IPS DF 4.7 (cell line): Measurements from ENCODE around the gene ATP5F1D.

Experiments used
- DNase-seq: peaks from one replicate; pipeline ENCODE4 v3.0.0-alpha.2; 2013; ENCODE audit warnings: low spot score; ENCODE audit errors: extremely low read depth

Gene ATP5F1D

GRCh38 chr19:1232652-1233072 is 8.9 kb upstream of the ATP5F1D start:
- DNase-seq: no peak

GRCh38 chr19:1233115-1233667 is 8.4 kb upstream of the ATP5F1D start:
- DNase-seq: no peak

GRCh38 chr19:1234051-1234954 is 7.2 kb upstream of the ATP5F1D start:
- DNase-seq: no peak

GRCh38 chr19:1234955-1235380 is 6.6 kb upstream of the ATP5F1D start:
- no peak for DNase-seq

- DNase-seq: no peak
Measured at GRCh38 chr19:1235625-1236538, 5.7 kb upstream of the ATP5F1D start.

- no peak for DNase-seq
Measured at GRCh38 chr19:1236576-1236975, 5.0 kb upstream of the ATP5F1D start.

GRCh38 chr19:1237027-1237659 is 4.4 kb upstream of the ATP5F1D start:
- DNase-seq: no peak

- DNase-seq: no peak
Measured at GRCh38 chr19:1237754-1238368, 3.7 kb upstream of the ATP5F1D start, which contains the start of gene CBARP. CBARP (minus strand) TSS chr19:1238005; CDS start chr19:1236100, 1,905 bp downstream.

- no peak for DNase-seq
Measured at GRCh38 chr19:1238369-1239303, 2.9 kb upstream of the ATP5F1D start.

- no peak for DNase-seq
Measured at GRCh38 chr19:1239420-1239795, 2.1 kb upstream of the ATP5F1D start.

GRCh38 chr19:1239796-1240737 is 1.5 kb upstream of the ATP5F1D start:
- no peak for DNase-seq

GRCh38 chr19:1240925-1241324 is 626 bp upstream of the ATP5F1D start:
- no peak for DNase-seq

- DNase-seq: no peak
Measured at GRCh38 chr19:1243768-1244692, 2.5 kb downstream of the ATP5F1D start.

- no peak for DNase-seq
Measured at GRCh38 chr19:1244693-1245451, 3.3 kb downstream of the ATP5F1D start.

- DNase-seq: no peak
Measured at GRCh38 chr19:1245494-1246264, 4.1 kb downstream of the ATP5F1D start.
